Right lobe of liver (tissue), 6 donors: ENCODE data around the gene TUBA1B. TPM values are rescaled to one million over a fixed set of nuclear protein-coding genes. Genes with fewer than 3 reads are reported as not detected.

ENCODE experiments used
- ATAC-seq, 4 donors: fragments of 200-7000 bp; cut with Tn5 transposase; one replicate each; pipeline ENCODE4 v1.9.1; 2020; ENCODE audit warnings: mild to moderate bottlenecking in 4 of 4, moderate library complexity in 4 of 4
- DNase-seq, 3 donors: peaks; one replicate each; pipeline ENCODE4 v3.0.0-alpha.2; 2020
- H3K27ac ChIP-seq, 3 donors: fragments of 200-600 bp; one replicate each; pipeline ENCODE4 v1.8.0; 2022
- H3K27me3 ChIP-seq, 2 donors: fragments of 200-600 bp; one replicate each; pipeline ENCODE4 v1.8.0; 2022
- H3K36me3 ChIP-seq, 4 donors: fragments of 200-600 bp; sonication (generic) in 1 of 4; one replicate each; pipeline versions ENCODE4 v1.5.1 to v1.8.0; 2017 to 2022; ENCODE audit warnings: control low read depth in 1 of 4
- H3K4me1 ChIP-seq, 4 donors: fragments of 200-600 bp; sonication (generic) in 1 of 4; one replicate each; pipeline versions ENCODE4 v1.5.1 to v1.8.0; 2017 to 2022; ENCODE audit warnings: control low read depth in 1 of 4
- H3K4me3 ChIP-seq, 3 donors: fragments of 200-600 bp; one replicate each; pipeline ENCODE4 v1.8.0; 2022
- H3K9me3 ChIP-seq, 4 donors: fragments of 200-600 bp; sonication (generic) in 1 of 4; one replicate each; pipeline versions ENCODE4 v1.5.1 to v1.8.0; 2017 to 2022; ENCODE audit warnings: control low read depth in 1 of 4
- POLR2A ChIP-seq: fragments of 450-650 bp; IDR thresholded peaks from one replicate; pipeline ENCODE4 v1.6.1; 2017; ENCODE audit warnings: antibody characterized with exemption, mild to moderate bottlenecking
- WGBS: methylation state at CpG from one replicate; pipeline ENCODE4 v1.1.6; 2018; ENCODE audit warnings: low coverage, low lambda C conversion rate; ENCODE audit not compliant: insufficient coverage; ENCODE audit errors: missing lambda C conversion rate; 5-methylcytosine and 5-hydroxymethylcytosine counted together
- intact Hi-C, 2 donors: fragments of 100-400 bp; cut with DNase I; formaldehyde crosslinking; loops; one replicate each; pipeline versions ENCODE4 v1.11.2 to v1.14.1; 2022
- total RNA-seq, 6 experiments: library from RNA; depleted of rRNA in 2 of 6; stranded (reverse); fragments of >200 nt in 2 of 6; fragmentation: NEBNext Ultra II Directional in 3 of 6; extraction: Animal tissue kit (Norgen Biotek cat#: 25700) in 3 of 6; gene quantifications; one replicate each; pipeline versions ENCODE4 v1.1.0 to v1.2.4, GENCODE V29; 2016 to 2023
- TF ChIP-seq, protein P1 (sequence below), 4 donors: fragments of 200-600 bp in 3 of 4; fragments of 450-650 bp in 1 of 4; IDR thresholded peaks; one replicate each; pipeline versions ENCODE4 v1.5.1 to v1.8.0; 2016 to 2022; ENCODE audit warnings: antibody characterized with exemption in 4 of 4, mild to moderate bottlenecking in 2 of 4
- donor health status: DM: no; HTN: yes; CAD: no.
- donor health status: DM: no; HTN: no; CAD: no.
- donor health status: DM: no; HTN: no; CAD: no.
- donor health status: DM: no; HTN: yes; CAD: no.
- donor health status: DM: no; HTN: yes; CAD: no.

The TUBA1B gene
- total RNA-seq, 6 experiments from 2014 or later: 90.3 to 370 (median 174) TPM

DNA sequence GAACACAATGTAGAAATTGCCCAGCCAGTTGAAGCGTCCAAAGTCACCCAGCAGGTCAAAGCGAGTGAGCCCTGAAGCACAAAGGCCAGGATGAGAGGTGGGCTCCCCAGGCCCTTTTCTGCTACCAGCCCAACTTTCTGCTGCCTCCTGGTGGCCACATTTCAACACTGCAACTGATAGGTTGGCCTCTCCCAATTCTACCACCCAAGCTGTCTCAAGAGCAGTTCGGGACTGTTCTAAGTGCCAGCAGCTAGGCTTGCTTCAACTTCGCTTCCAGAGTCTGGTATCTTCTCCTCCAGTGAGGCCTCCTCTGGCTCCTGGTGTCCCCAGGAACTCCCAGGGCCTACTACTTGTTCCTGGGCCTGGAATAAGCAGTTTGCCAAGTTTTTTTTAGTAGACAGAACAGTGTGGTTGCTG is 33.2 kb downstream of the TUBA1B start:
- Histone ChIP-seq H3K4me1 (peaks cover 0 to 11% (median 0%) of the 10 kb centered on the region in 4 donors), H3K27me3 (no peaks in the 10 kb centered on the region), H3K9me3 (no peaks in the 10 kb centered on the region), H3K27ac (no peak overlapping the region), H3K36me3 (peaks cover 0 to 48% (median 24%) of the 10 kb centered on the region in 4 donors), H3K4me3 (no peak overlapping the region)
- DNase-seq (peak in 1 of 3 donors; percentile 44), ATAC-seq (peak; percentile 53 to 72 (median 68))
- TF ChIP-seq, protein P1, sequence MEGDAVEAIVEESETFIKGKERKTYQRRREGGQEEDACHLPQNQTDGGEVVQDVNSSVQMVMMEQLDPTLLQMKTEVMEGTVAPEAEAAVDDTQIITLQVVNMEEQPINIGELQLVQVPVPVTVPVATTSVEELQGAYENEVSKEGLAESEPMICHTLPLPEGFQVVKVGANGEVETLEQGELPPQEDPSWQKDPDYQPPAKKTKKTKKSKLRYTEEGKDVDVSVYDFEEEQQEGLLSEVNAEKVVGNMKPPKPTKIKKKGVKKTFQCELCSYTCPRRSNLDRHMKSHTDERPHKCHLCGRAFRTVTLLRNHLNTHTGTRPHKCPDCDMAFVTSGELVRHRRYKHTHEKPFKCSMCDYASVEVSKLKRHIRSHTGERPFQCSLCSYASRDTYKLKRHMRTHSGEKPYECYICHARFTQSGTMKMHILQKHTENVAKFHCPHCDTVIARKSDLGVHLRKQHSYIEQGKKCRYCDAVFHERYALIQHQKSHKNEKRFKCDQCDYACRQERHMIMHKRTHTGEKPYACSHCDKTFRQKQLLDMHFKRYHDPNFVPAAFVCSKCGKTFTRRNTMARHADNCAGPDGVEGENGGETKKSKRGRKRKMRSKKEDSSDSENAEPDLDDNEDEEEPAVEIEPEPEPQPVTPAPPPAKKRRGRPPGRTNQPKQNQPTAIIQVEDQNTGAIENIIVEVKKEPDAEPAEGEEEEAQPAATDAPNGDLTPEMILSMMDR (IDR thresholded peaks at IDR 0.05): peak; percentile 53 to 79 (median 75)
- TF ChIP-seq POLR2A: no peak
- 42% methylated on average over 3 of the region's 4 CpGs for WGBS
- intact Hi-C loops: no loop called here

DNA sequence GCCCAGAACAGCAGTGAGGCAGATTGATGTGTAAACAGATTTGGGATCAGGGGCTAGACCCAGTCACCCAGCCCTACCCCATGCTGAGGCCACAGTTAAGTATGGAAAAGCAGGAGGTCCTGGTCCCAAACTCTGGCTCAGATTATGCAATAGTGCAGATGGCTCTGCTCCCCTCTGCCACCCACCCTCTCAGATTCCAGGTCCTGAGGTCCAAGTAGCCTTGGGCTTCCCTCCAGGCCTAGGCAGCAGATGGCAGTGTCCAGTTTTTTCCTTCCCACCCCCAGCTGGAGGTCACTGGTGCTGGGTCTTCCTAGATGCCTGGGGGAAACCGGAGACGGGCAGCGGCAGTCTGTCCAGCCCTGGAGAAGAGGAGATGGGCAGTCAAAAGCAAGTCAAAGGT is 33.8 kb downstream of the TUBA1B start:
- peaks cover 0 to 41% (median 21%) of the 10 kb centered on the region in 4 donors for H3K36me3 ChIP-seq
- WGBS: no CpG with 5 or more reads among the region's 3 CpGs
- no peaks in the 10 kb centered on the region for H3K9me3 ChIP-seq
- peaks cover 0 to 11% (median 0%) of the 10 kb centered on the region in 4 donors for H3K4me1 ChIP-seq
- peaks cover 0 to 4% of the 10 kb centered on the region in 2 donors for H3K27me3 ChIP-seq
- no peak for ATAC-seq
- H3K4me3 ChIP-seq: no peak overlapping the region
- intact Hi-C loops: no loop called here
- TF ChIP-seq POLR2A: no peak
- TF ChIP-seq, protein P1 (IDR thresholded peaks at IDR 0.05): no peak
- no peak overlapping the region for H3K27ac ChIP-seq
- DNase-seq: no peak

DNA sequence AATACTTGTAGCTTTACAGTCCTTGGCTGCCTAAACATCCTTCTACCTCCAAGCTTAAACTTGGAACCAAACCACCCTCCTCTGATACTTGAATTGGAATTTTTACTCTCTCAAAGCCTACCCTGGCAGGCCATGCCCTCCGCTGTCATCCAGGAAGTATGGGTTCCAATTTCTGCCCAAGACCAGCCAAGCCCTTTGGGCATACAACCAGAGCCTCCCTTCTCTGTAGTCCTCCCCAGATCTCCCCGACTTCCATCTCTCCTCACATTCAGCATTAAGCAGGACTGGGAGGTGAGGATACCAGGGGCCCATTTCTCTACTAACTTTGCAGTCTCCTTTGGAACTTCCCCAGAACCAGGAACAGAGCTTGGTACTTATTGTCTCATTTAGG is 36.2 kb downstream of the TUBA1B start:
- Histone ChIP-seq H3K27me3 (peaks cover 0 to 16% of the 10 kb centered on the region in 2 donors), H3K4me1 (peaks cover 0 to 23% (median 0%) of the 10 kb centered on the region in 4 donors), H3K27ac (no peak overlapping the region), H3K9me3 (no peaks in the 10 kb centered on the region), H3K4me3 (no peak overlapping the region), H3K36me3 (peaks cover 0 to 22% (median 8%) of the 10 kb centered on the region in 4 donors)
- DNase-seq (no peak), ATAC-seq (no peak)
- intact Hi-C loops: no loop called here
- TF ChIP-seq, protein P1 (IDR thresholded peaks at IDR 0.05): no peak
- no peak for TF ChIP-seq POLR2A
- 89% methylated on average over 1 of the region's 2 CpGs for WGBS

DNA sequence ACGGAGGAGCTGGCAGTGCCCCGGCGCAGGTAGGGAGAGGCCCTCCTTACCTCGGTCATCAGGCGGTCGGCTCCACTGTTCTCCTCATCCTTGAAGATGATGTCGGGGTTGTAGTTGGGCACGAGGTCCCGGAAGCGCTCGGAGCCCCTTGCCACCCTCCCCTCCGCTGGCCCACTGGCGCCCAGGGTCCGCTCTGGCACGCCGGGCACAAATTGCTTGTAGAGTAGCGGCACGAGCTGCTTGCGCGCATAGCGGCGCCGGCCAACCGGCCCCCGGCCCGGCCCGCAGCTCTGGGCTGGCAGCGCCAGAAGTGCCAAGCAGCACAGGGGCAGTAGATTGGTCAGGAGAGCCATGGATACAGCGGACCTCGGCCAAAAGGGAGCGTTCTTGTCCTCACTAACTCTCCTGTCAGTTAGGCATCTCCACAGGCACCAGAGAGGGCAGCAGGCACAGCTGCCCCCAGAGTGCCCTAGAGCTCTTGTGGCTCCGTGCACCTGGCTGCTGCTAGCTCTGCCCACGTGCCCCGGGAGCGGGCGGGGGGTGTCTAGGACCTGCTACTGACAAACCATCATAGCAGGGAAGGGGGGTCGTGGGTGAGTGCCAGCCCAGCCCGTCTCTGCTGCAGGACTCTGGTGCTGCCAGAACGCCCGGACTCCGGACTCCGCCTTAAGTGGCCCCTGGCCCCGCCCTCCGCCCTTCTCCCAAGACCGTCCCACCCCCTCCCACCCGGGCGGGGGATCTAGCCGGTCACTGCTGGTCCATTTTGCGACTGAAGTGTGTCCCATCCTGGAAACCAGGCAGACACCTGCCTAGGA is 36.8 kb downstream of the TUBA1B start, which contains the start of gene DHH:
Gene DHH (minus strand): TSS at position 642 of the 815 bp plus-strand sequence. CDS start 289 bp downstream, at position 353.
- ATAC-seq: peak; percentile 14 to 27 (median 20)
- no peak within 1 kb of the TSS for H3K27ac ChIP-seq
- 22% methylated on average over 13 of the region's 49 CpGs for WGBS
- H3K4me3 ChIP-seq: no peak within 1 kb of the TSS
- H3K4me1 ChIP-seq: peaks cover 0 to 28% (median 0%) of the 10 kb centered on the region in 4 donors
- H3K27me3 ChIP-seq: peaks cover 0 to 16% of the 10 kb centered on the region in 2 donors
- H3K9me3 ChIP-seq: no peaks in the 10 kb centered on the region
- no peak for TF ChIP-seq POLR2A
- TF ChIP-seq, protein P1 (IDR thresholded peaks at IDR 0.05): no peak
- intact Hi-C loops: no loop called here
- peak in 1 of 3 donors; percentile 29 for DNase-seq
- peaks cover 0 to 17% (median 5%) of the 10 kb centered on the region in 4 donors for H3K36me3 ChIP-seq
